Nephron progenitor cell (in vitro differentiated cells): Measurements from ENCODE around the gene MASP1.

Experiments
- DNase-seq: peaks from one replicate; pipeline ENCODE4 v3.0.0; 2021
- H3K27ac Mint-ChIP-seq: 2 replicates; pipeline ENCODE4 v1.8.0; 2021; ENCODE audit warnings: mild to moderate bottlenecking, moderate library complexity, mixed read lengths
- H3K27me3 Mint-ChIP-seq: 2 replicates; pipeline ENCODE4 v1.8.0; 2021; ENCODE audit warnings: mild to moderate bottlenecking, low read depth, mixed read lengths; ENCODE audit not compliant: poor library complexity
- H3K36me3 Mint-ChIP-seq: 2 replicates; pipeline ENCODE4 v1.8.0; 2021; ENCODE audit warnings: low read depth, mixed read lengths
- H3K4me1 Mint-ChIP-seq: 2 replicates; pipeline ENCODE4 v1.8.0; 2021; ENCODE audit warnings: mixed read lengths
- H3K4me3 Mint-ChIP-seq: 2 replicates; pipeline ENCODE4 v1.8.0; 2021; ENCODE audit warnings: mild to moderate bottlenecking, moderate library complexity, mixed read lengths
- H3K9me3 Mint-ChIP-seq: 2 replicates; pipeline ENCODE4 v1.8.0; 2021; ENCODE audit warnings: mild to moderate bottlenecking, moderate library complexity, mixed read lengths
- TF ChIP-seq, protein P1 (sequence below): fragments of 200-600 bp; sonication (generic); IDR thresholded peaks from 2 replicates; pipeline ENCODE4 v1.5.0; 2021; ENCODE audit warnings: antibody characterized with exemption

MASP1 gene

DNA sequence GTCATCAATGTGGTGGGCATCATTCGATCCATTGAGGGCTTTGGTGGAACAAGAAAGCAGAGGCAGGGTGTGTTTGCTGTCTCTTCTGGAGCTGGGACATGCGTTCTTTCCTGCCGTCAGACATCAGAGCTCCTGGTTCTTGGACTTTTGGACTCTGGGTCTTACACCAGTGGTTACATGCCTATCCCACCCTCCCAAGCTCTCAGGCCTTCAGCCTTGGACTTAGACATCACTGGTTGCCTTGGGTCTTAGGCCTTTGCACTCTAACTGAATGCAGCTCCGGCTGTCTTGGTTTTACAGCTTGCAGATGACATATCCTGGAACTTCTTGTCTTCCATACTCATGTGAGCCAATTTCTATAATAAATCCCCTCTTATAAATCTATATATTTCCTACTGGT is 8.1 kb upstream of the MASP1 start:
- no peaks in the 10 kb centered on the region for H3K4me1 Mint-ChIP-seq
- DNase-seq: no peak
- no peaks in the 10 kb centered on the region for H3K36me3 Mint-ChIP-seq
- peaks cover 16% of the 10 kb centered on the region for H3K9me3 Mint-ChIP-seq
- H3K4me3 Mint-ChIP-seq: no peak overlapping the region
- peaks cover 4% of the 10 kb centered on the region for H3K27me3 Mint-ChIP-seq
- no peak overlapping the region for H3K27ac Mint-ChIP-seq
- TF ChIP-seq, protein P1, sequence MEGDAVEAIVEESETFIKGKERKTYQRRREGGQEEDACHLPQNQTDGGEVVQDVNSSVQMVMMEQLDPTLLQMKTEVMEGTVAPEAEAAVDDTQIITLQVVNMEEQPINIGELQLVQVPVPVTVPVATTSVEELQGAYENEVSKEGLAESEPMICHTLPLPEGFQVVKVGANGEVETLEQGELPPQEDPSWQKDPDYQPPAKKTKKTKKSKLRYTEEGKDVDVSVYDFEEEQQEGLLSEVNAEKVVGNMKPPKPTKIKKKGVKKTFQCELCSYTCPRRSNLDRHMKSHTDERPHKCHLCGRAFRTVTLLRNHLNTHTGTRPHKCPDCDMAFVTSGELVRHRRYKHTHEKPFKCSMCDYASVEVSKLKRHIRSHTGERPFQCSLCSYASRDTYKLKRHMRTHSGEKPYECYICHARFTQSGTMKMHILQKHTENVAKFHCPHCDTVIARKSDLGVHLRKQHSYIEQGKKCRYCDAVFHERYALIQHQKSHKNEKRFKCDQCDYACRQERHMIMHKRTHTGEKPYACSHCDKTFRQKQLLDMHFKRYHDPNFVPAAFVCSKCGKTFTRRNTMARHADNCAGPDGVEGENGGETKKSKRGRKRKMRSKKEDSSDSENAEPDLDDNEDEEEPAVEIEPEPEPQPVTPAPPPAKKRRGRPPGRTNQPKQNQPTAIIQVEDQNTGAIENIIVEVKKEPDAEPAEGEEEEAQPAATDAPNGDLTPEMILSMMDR: no peak

DNA sequence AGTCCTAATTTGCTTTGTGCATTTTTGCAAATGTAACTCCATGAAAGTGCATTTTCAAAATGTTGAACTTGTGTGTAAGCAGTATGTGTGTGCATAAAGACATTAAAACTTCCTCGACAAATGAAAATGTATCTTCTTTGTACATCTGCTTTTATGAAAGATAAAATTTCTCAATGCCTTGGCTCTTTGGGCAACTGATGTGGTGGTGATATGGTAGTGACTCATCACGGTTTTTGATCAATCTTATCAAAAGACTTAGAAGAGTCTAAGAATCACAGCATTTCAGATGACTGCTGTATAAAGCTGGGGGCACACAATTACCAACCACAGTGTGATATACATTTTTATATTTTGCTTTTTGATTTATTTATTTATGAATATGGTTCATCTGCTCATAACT is 5.4 kb upstream of the MASP1 start:
- H3K4me1 Mint-ChIP-seq: peaks cover 22% of the 10 kb centered on the region
- peaks cover 7% of the 10 kb centered on the region for H3K27me3 Mint-ChIP-seq

DNA sequence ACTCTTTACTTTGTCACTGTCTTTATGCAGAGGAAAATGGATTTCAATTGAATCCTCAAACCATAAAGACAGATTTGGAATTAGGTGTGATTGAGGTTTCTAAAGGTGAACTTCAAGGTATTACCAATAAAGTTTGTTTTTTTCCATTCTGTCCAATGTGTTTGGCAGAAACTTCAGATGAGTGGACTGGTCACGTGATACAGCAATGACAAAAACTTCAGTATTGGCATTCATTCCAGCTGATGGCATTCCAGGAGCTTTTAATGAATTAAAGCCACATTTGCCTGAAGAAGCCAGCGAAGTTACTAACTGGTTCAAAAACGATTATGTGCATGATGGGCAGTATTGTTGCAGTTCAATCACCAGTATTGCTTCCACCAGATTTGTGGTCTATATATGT is 4.5 kb upstream of the MASP1 start:
- Mint-ChIP-seq H3K4me3 (no peak overlapping the region), H3K27me3 (peaks cover 7% of the 10 kb centered on the region), H3K4me1 (peaks cover 31% of the 10 kb centered on the region), H3K9me3 (peaks cover 6% of the 10 kb centered on the region), H3K27ac (no peak overlapping the region), H3K36me3 (no peaks in the 10 kb centered on the region)
- DNase-seq: no peak
- TF ChIP-seq, protein P1: no peak

More for the DNA sequence above, 5.4 kb upstream of the MASP1 start:
- peaks cover 13% of the 10 kb centered on the region for H3K9me3 Mint-ChIP-seq
- TF ChIP-seq, protein P1: no peak
- no peaks in the 10 kb centered on the region for H3K36me3 Mint-ChIP-seq
- no peak overlapping the region for H3K27ac Mint-ChIP-seq
- DNase-seq: no peak
- no peak overlapping the region for H3K4me3 Mint-ChIP-seq

DNA sequence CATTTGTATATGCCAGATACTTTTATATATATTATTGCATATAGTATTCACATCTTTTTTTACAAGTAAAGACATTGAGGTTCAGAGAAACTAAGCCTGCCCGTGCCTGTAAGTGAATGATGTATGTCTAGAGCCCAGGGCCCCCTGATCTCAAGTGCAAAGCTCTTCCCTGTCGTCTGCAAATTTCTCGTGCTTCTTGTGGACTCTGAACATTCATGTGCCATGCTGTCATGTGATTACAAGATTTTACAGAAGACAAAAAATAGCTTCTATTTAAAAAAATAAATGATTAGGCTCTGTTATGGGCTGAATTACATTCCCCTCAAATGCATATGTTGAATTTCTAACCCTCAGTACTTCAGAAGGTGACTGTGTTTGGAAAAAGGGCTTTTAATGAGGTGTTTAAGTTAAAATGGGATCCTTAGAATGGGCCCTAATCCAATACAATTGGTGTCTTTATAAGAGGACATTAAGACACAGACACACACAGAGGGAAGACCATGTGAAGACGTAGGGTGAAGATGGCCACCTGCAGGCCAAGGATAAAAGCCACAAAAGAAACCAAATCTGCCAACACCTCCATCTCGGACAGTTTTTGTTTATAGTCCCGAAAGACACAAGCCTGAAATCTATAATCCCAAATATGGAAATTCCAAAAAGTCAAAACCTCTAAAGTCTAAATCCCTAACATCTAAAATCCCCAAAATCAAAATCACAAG is 3.9 kb upstream of the MASP1 start:
- peaks cover 36% of the 10 kb centered on the region for H3K4me1 Mint-ChIP-seq
- no peak overlapping the region for H3K27ac Mint-ChIP-seq
- no peaks in the 10 kb centered on the region for H3K36me3 Mint-ChIP-seq
- no peak overlapping the region for H3K4me3 Mint-ChIP-seq
- H3K9me3 Mint-ChIP-seq: peaks cover 6% of the 10 kb centered on the region
- peaks cover 7% of the 10 kb centered on the region for H3K27me3 Mint-ChIP-seq
- DNase-seq: no peak
- TF ChIP-seq, protein P1: peak; percentile 11

DNA sequence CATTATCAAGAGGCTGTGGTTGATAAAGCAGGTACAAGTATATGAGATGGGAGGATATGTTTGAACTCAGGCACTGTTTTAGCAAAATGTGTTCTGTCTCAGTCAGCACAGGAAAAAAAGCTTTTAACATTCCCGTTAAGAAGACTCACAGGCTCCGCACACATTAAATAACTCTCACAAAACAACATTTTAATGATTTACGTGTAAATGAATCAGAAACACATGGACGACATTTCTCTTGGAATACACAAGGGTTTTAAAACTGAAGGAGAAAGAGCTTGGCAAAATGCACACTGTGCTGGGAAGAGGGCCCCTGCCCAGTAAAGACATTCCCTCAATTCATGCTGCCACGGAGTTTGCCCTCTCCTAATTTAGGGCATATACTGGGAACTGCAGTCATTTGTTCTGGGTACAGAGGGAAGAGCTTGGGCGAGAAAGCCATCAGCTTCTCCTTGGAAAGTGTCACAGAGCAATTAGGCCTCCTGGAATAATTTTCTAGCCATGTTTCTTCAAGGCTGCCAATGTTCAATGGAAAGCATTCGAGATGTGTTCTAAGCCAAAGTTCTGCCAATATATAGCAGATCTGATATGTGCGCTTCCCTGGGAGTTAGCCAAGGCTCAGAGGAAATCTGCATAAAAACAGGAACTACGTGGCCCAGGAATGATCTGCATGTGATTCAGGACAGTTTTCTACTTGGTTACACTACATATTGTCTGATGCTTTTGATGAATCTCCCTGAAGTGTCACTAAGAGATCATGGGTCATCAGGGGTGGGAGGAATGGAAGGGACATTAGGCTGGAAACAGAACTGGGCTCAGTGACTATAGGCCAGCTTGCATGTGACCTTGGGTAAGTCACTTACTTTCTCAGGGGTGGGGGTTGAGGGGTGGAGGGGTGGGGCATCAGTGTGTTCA is 2.2 kb upstream of the MASP1 start:
- Mint-ChIP-seq H3K4me3 (no peak overlapping the region), H3K36me3 (no peaks in the 10 kb centered on the region), H3K27ac (no peak overlapping the region), H3K9me3 (peaks cover 6% of the 10 kb centered on the region), H3K27me3 (peaks cover 7% of the 10 kb centered on the region), H3K4me1 (peaks cover 51% of the 10 kb centered on the region)
- TF ChIP-seq, protein P1: no peak
- DNase-seq: no peak
